ENCODE data around the gene PIEZO2.

DNA sequence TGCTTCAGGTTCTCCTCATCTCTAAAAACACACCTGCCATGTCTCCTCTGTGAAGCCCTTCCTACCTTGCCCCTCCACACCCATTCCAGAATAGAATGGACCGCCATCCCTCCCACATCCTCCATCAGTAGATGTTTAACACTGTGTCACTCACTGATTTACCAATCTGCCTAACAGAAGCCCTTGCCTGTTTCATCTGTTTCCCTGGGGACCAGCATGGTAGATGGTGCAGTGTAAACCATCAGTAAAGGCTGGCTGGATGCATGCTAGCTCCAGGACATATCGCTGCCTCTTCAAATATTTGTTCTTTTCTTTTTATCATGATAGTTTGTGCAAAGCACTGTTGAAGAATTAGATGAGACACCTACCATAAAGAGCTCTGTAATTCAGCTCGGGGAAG lies 271.4 kb downstream of the PIEZO2 start:
- TF ChIP-seq ZFX (IDR thresholded peaks at IDR 0.05; ENCODE audit: borderline replicate concordance), result no peak
- TF ChIP-seq, protein P1, sequence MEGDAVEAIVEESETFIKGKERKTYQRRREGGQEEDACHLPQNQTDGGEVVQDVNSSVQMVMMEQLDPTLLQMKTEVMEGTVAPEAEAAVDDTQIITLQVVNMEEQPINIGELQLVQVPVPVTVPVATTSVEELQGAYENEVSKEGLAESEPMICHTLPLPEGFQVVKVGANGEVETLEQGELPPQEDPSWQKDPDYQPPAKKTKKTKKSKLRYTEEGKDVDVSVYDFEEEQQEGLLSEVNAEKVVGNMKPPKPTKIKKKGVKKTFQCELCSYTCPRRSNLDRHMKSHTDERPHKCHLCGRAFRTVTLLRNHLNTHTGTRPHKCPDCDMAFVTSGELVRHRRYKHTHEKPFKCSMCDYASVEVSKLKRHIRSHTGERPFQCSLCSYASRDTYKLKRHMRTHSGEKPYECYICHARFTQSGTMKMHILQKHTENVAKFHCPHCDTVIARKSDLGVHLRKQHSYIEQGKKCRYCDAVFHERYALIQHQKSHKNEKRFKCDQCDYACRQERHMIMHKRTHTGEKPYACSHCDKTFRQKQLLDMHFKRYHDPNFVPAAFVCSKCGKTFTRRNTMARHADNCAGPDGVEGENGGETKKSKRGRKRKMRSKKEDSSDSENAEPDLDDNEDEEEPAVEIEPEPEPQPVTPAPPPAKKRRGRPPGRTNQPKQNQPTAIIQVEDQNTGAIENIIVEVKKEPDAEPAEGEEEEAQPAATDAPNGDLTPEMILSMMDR (IDR thresholded peaks at IDR 0.05), result no peak
